Measurements from ENCODE around the gene IFITM1. TPM values are rescaled to one million over a fixed set of nuclear protein-coding genes. Genes with fewer than 3 reads are reported as not detected.
"Not testable (repeated sequence)": the region's sequence is repeated elsewhere in the genome, so short reads cannot be mapped to it uniquely, and the experiment has no call there.

The IFITM1 gene
- polyA plus RNA-seq, 1 donor, result 12.2 TPM

- no peak for DNase-seq (ENCODE audit: low read depth)
These were observed 31.0 kb upstream of the IFITM1 start for GRCh38 chr11:282630-283360.

- no peak for DNase-seq (ENCODE audit: low read depth)
These were observed 30.3 kb upstream of the IFITM1 start for GRCh38 chr11:283405-284104.

GRCh38 chr11:284105-285020 lies 29.5 kb upstream of the IFITM1 start:
- DNase-seq (ENCODE audit: low read depth), result no peak

- no peak for DNase-seq (ENCODE audit: low read depth)
These were observed 28.6 kb upstream of the IFITM1 start for GRCh38 chr11:285021-285893.

GRCh38 chr11:285894-286220 lies 28.0 kb upstream of the IFITM1 start:
- no peak for DNase-seq (ENCODE audit: low read depth)

GRCh38 chr11:286977-287820 lies 26.6 kb upstream of the IFITM1 start:
- not testable (repeated sequence) for DNase-seq (ENCODE audit: low read depth)

- DNase-seq (ENCODE audit: low read depth), result no peak
These were observed 25.9 kb upstream of the IFITM1 start for GRCh38 chr11:287821-288477.

- DNase-seq (ENCODE audit: low read depth), result no peak
These were observed 25.1 kb upstream of the IFITM1 start, which contains the start of gene PGGHG for GRCh38 chr11:288478-289397. Gene PGGHG (plus strand): TSS chr11:289126. CDS start chr11:289817, 691 bp downstream.

- DNase-seq (ENCODE audit: low read depth), result no peak
These were observed 24.5 kb upstream of the IFITM1 start for GRCh38 chr11:289398-289711.

- no peak for DNase-seq (ENCODE audit: low read depth)
These were observed 23.9 kb upstream of the IFITM1 start for GRCh38 chr11:289712-290620.

- no peak for DNase-seq (ENCODE audit: low read depth)
These were observed 23.1 kb upstream of the IFITM1 start for GRCh38 chr11:290621-291231.

GRCh38 chr11:291281-292210 lies 22.3 kb upstream of the IFITM1 start:
- DNase-seq (ENCODE audit: low read depth), result no peak

GRCh38 chr11:292211-293121 lies 21.4 kb upstream of the IFITM1 start:
- no peak for DNase-seq (ENCODE audit: low read depth)

GRCh38 chr11:293271-293851 lies 20.5 kb upstream of the IFITM1 start:
- DNase-seq (ENCODE audit: low read depth), result no peak
